GM18520 (cell line): ENCODE results near the gene BCLAF1.

Source experiments
- ATAC-seq: cut with Tn5 transposase; IDR thresholded peaks from one replicate; pipeline ENCODE4 v1.9.1; 2021; ENCODE audit not compliant: unreplicated experiment

Gene BCLAF1

GRCh38 chr6:136289579-136290409 is at the start of gene BCLAF1:
Gene BCLAF1, minus strand, starts transcription at chr6:136289846. Its CDS starts 9,980 bp downstream, at chr6:136279866.
- ATAC-seq: peak; percentile 90

GRCh38 chr6:136338486-136338885 is 48.8 kb upstream of the BCLAF1 start:
- ATAC-seq: no peak

- no peak for ATAC-seq
Measured at GRCh38 chr6:136337606-136338005, 48.0 kb upstream of the BCLAF1 start.

GRCh38 chr6:136337121-136337520 is 47.5 kb upstream of the BCLAF1 start:
- ATAC-seq: no peak

- no peak for ATAC-seq
Measured at GRCh38 chr6:136335736-136336363, 46.2 kb upstream of the BCLAF1 start.

GRCh38 chr6:136334853-136335252 is 45.2 kb upstream of the BCLAF1 start:
- ATAC-seq: no peak

- ATAC-seq: no peak
Measured at GRCh38 chr6:136334465-136334846, 44.8 kb upstream of the BCLAF1 start.

- ATAC-seq: no peak
Measured at GRCh38 chr6:136333824-136334464, 44.3 kb upstream of the BCLAF1 start.

- ATAC-seq: no peak
Measured at GRCh38 chr6:136331461-136331860, 41.8 kb upstream of the BCLAF1 start.

GRCh38 chr6:136330634-136331033 is 41.0 kb upstream of the BCLAF1 start:
- ATAC-seq: no peak

- ATAC-seq: no peak
Measured at GRCh38 chr6:136326038-136326553, 36.5 kb upstream of the BCLAF1 start.

GRCh38 chr6:136324686-136325380 is 35.2 kb upstream of the BCLAF1 start:
- no peak for ATAC-seq

GRCh38 chr6:136323431-136324112 is 33.9 kb upstream of the BCLAF1 start:
- no peak for ATAC-seq

- no peak for ATAC-seq
Measured at GRCh38 chr6:136319732-136320131, 30.1 kb upstream of the BCLAF1 start.

GRCh38 chr6:136318676-136319075 is 29.0 kb upstream of the BCLAF1 start:
- no peak for ATAC-seq

- ATAC-seq: no peak
Measured at GRCh38 chr6:136317971-136318370, 28.3 kb upstream of the BCLAF1 start.

- ATAC-seq: no peak
Measured at GRCh38 chr6:136317021-136317694, 27.5 kb upstream of the BCLAF1 start.

GRCh38 chr6:136315594-136315993 is 25.9 kb upstream of the BCLAF1 start:
- ATAC-seq: no peak

- no peak for ATAC-seq
Measured at GRCh38 chr6:136312975-136313374, 23.3 kb upstream of the BCLAF1 start.

- ATAC-seq: no peak
Measured at GRCh38 chr6:136309729-136310311, 20.2 kb upstream of the BCLAF1 start.
